ENCODE results near the gene PTPRM.

GRCh38 chr18:8235894-8236293 lies 668.8 kb downstream of the PTPRM start:
- TF ChIP-seq CTCF (IDR thresholded peaks at IDR 0.05), result no peak
- no peak for TF ChIP-seq POLR2A (IDR thresholded peaks at IDR 0.05)

Measured in lower leg skin (tissue), 3 donors.